ENCODE measurements around the gene RLBP1.
A peak's percentile ranks its signal among the peaks of the same experiment; 100 is the strongest.

RLBP1 gene

GRCh38 chr15:89177633-89178306, 43.6 kb downstream of the RLBP1 start:
- DNase-seq, result peak; percentile 6

- DNase-seq, result no peak
These were observed 44.3 kb downstream of the RLBP1 start for GRCh38 chr15:89177116-89177515.

GRCh38 chr15:89175617-89176191, 45.7 kb downstream of the RLBP1 start:
- DNase-seq, result no peak

DNA sequence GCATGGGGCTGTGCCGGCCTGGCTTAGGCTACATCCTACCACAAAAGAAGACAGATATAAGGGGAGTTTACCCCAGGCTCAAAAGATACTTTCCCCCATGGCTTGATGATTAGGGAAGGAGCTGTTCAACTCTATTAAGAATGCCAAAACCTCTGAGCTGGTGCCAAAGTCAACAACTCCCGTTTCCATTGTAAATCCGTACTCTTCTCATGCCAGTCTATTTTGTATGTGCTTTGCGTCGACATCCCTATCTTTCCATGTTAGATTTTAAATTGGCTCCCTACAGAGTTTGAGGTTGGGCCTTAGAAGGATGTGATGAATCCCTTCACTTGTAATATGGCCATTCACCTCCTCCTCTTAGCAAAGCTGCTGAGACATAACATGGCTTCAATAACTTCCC, 46.9 kb downstream of the RLBP1 start:
- no peak for DNase-seq

DNA sequence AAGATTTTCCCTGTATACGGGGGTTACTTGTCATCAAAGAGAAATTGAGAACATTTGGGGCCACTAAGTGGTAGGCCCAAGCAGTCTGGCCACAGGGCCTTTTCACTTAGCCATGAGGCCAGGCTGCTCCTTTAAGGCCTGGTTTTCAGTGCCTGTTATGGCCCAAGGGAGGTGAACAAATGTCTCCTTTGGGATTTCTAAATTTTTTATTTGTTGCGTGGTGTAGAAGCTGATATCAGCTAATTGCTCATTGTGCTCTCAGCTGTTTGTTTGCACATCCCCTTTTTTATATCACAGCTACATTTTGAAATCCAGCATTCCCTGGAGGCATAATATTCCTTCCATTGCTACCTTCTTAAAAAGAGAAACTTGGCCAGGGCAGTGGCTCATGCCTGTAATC, 48.5 kb downstream of the RLBP1 start:
- no peak for DNase-seq

GRCh38 chr15:89171136-89172072, 50.0 kb downstream of the RLBP1 start:
- peak; percentile 1 for DNase-seq

GRCh38 chr15:89170364-89170763, 51.0 kb downstream of the RLBP1 start:
- no peak for DNase-seq

- DNase-seq, result no peak
These were observed 53.0 kb downstream of the RLBP1 start for GRCh38 chr15:89168316-89168833.

DNA sequence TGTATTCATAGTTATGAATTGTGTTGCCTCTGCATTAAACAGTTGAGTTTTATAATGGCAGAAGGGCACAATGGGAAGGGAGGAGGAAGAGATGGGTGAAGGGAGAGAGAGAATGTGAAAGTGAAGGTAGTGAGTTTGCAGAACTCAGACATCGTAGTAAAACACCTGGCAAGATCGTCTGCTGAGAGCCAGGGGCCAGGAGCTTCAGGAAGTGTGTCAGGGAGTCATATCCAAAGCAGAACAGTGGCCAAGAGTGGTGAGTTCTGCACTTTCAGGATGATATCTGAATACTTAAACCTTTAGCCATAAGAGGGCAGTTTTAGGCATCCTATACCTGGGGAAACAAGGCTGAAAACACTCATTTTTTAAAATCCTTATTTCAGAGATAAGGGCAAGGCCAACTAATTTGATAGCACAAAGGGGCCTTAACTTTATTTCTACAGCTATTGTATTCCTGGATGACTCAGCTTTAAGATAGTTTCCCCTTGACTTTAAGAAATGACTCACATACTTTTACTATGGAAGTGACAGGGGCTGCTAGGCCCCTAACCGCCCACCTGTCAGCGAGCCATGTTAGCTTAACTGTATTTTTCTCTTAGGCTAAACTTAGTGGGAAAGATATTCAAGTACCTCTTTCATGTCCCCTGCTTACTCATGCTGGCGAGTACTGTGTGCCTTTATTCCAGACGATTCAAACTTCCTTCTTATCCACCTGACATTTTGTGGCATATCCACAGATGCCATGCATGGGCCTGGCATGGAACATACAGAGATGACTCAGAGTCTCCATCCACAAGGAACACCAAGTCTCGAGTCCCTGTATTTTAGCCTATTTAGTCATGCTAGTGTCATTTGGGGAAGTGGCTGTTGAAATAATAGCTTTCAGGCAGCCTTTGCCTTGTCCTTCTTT, 53.9 kb downstream of the RLBP1 start:
- DNase-seq, result no peak

DNA sequence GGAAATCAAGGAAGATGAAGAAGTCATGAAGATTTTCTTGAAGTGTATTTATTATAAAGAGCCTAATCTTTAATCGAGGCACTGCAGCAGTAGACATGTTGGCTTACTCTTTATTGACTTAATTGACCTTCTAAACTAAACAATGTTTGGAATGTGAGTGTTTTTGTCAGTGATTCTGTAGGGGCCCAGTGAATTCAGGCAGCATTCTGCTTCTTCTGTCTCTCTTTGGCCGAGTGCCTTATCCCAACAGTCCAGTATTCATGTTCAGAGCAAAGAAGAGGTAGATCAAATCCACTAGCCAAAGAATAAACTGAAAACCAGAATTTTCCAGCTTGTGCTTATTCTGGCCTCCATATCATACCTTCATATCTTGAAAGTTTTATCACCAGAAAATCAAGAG, 55.7 kb downstream of the RLBP1 start:
- no peak for DNase-seq

- DNase-seq, result no peak
These were observed 56.6 kb downstream of the RLBP1 start for GRCh38 chr15:89164712-89165211.

GRCh38 chr15:89163271-89164055, 57.9 kb downstream of the RLBP1 start:
- no peak for DNase-seq

GRCh38 chr15:89161666-89162065, 59.7 kb downstream of the RLBP1 start:
- no peak for DNase-seq

Measured in effector CD8-positive, alpha-beta T cell (primary cell).